HepG2 (cell line): ENCODE results near the gene ADSS2. TPM values are rescaled to one million over a fixed set of nuclear protein-coding genes. Genes with fewer than 3 reads are reported as not detected.

Experiments
- ELF3 ChIP-seq: IDR thresholded peaks from 2 replicates; pipeline ENCODE4 v1.6.1; 2016; ENCODE audit warnings: missing genetic modification reagents, missing compliant biosample characterization
- FOSL1 ChIP-seq: sonication (generic); formaldehyde crosslinking; IDR thresholded peaks from 2 replicates; pipeline ENCODE4 v1.9.0; 2021; ENCODE audit warnings: missing genetic modification reagents, borderline replicate concordance
- KLF6 ChIP-seq: IDR thresholded peaks from 2 replicates; pipeline ENCODE4 v1.8.0; 2016; ENCODE audit warnings: missing biosample characterization, missing genetic modification reagents
- MLLT10 ChIP-seq: sonication (generic); formaldehyde crosslinking; IDR thresholded peaks from 2 replicates; pipeline ENCODE4 v1.4.0; 2020; ENCODE audit warnings: missing genetic modification reagents
- NAIF1 ChIP-seq: sonication (generic); formaldehyde crosslinking; IDR thresholded peaks from 2 replicates; pipeline ENCODE4 v1.5.0; 2020; ENCODE audit warnings: mild to moderate bottlenecking, missing genetic modification reagents, borderline replicate concordance
- NR3C1 ChIP-seq: sonication (generic); formaldehyde crosslinking; IDR thresholded peaks from 2 replicates; pipeline ENCODE4 v1.4.0; 2020; ENCODE audit warnings: missing genetic modification reagents
- PRPF4 ChIP-seq: fragments of 200-400 bp; formaldehyde crosslinking; IDR thresholded peaks from 2 replicates; pipeline ENCODE4 v1.6.1; 2016; ENCODE audit warnings: low read length, low read depth; ENCODE audit not compliant: poor library complexity, severe bottlenecking
- ZBTB38 ChIP-seq: sonication (generic); formaldehyde crosslinking; IDR thresholded peaks from 2 replicates; pipeline ENCODE4 v1.5.1; 2020; ENCODE audit warnings: mild to moderate bottlenecking, missing genetic modification reagents
- ZFYVE20 ChIP-seq: sonication (generic); formaldehyde crosslinking; IDR thresholded peaks from 2 replicates; pipeline ENCODE4 v1.8.0; 2023; ENCODE audit warnings: low read depth, mild to moderate bottlenecking, moderate library complexity, missing genetic modification reagents, borderline replicate concordance
- ZNF136 ChIP-seq: sonication (generic); formaldehyde crosslinking; IDR thresholded peaks from 2 replicates; pipeline ENCODE4 v1.8.1; 2022; ENCODE audit warnings: low read depth, mild to moderate bottlenecking, moderate library complexity, missing genetic modification reagents
- ZNF354B ChIP-seq: sonication (generic); formaldehyde crosslinking; IDR thresholded peaks from 2 replicates; pipeline ENCODE4 v1.8.0; 2022; ENCODE audit warnings: mild to moderate bottlenecking, missing genetic modification reagents
- polyA plus RNA-seq, 8 experiments: library from polyadenylated mRNA; depleted of rRNA in 3 of 8; stranded (reverse) in 7 of 8; unstranded in 1 of 8; fragments of >200 nt; fragmentation: Illumina TruSeq in 4 of 8; extraction: Trizol in 4 of 8; gene quantifications; 2 replicates each; pipeline versions ENCODE4 v1.2.1 to v1.2.3, GENCODE V29; 2011 to 2016; ENCODE audit warnings: low read depth in 4 of 8, missing spikeins in 1 of 8, mixed read lengths in 1 of 8; ENCODE audit not compliant: insufficient read depth in 1 of 8
- total RNA-seq, 5 experiments: library from RNA; depleted of rRNA; stranded (reverse); fragments of >200 nt; fragmentation: Illumina TruSeq; extraction: Trizol; gene quantifications; 2 replicates each; pipeline ENCODE4 v1.2.3, GENCODE V29; 2016; ENCODE audit warnings: low read depth in 1 of 5
- TF ChIP-seq, protein P1 (sequence below): sonication (generic); formaldehyde crosslinking; IDR thresholded peaks from 2 replicates; pipeline ENCODE4 v1.8.0; 2022; ENCODE audit warnings: mild to moderate bottlenecking, missing genetic modification reagents, moderate library complexity
- TF ChIP-seq, protein P2 (sequence below): sonication (generic); formaldehyde crosslinking; IDR thresholded peaks from 2 replicates; pipeline ENCODE4 v1.5.0; 2020; ENCODE audit warnings: mild to moderate bottlenecking, missing genetic modification reagents
- TF ChIP-seq, protein P3 (sequence below): sonication (generic); formaldehyde crosslinking; IDR thresholded peaks from 2 replicates; pipeline ENCODE4 v1.5.1; 2020; ENCODE audit warnings: missing genetic modification reagents, mild to moderate bottlenecking, borderline replicate concordance
- TF ChIP-seq, protein P4 (sequence below): sonication (generic); formaldehyde crosslinking; IDR thresholded peaks from 2 replicates; pipeline ENCODE4 v1.4.0; 2020; ENCODE audit warnings: low read depth, missing genetic modification reagents
- TF ChIP-seq, protein P5 (sequence below): sonication (generic); formaldehyde crosslinking; IDR thresholded peaks from 2 replicates; pipeline ENCODE4 v1.8.0; 2022; ENCODE audit warnings: missing genetic modification reagents, mild to moderate bottlenecking, borderline replicate concordance

The ADSS2 gene
- total and polyA plus RNA-seq, 2 of the 13 experiments (the other 11 are each of a cell fraction or from before 2014, with no cell fraction given): 15.1 to 43.4 TPM

DNA sequence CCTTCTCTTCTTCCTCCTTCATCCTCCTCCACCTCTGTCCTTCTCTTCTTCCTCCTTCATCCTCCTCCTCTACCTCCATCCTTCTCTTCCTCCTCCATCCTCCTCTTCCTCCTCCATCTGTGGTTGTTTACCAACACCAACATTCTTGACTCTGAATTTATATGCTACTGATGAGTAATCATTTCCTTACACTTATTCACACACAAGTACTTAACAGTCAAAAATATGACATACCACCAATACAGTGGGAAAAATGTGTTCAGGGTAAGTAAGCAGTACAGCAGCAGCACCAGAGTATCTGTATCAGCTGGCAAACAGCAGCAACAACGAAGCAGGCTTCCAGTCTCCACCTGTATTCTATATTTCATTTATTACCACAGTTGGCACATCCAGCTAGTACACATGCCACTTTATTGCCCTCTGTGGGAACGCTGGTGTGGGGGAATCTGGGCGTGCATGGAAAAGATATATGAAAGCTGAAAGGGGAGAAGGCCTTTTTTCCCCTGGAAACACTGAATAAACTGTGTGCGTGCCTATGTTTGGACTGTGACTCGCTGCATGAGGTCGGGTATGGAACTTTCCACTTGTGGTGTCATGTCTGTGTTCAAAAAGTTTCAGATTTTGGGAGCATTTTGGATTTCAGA, 16.0 kb downstream of the ADSS2 start (continued):
- TF ChIP-seq, protein P1, sequence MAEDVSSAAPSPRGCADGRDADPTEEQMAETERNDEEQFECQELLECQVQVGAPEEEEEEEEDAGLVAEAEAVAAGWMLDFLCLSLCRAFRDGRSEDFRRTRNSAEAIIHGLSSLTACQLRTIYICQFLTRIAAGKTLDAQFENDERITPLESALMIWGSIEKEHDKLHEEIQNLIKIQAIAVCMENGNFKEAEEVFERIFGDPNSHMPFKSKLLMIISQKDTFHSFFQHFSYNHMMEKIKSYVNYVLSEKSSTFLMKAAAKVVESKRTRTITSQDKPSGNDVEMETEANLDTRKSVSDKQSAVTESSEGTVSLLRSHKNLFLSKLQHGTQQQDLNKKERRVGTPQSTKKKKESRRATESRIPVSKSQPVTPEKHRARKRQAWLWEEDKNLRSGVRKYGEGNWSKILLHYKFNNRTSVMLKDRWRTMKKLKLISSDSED (CRISPR knock-in tag): no peak
- TF ChIP-seq KLF6 (CRISPR knock-in tag) (no peak), ZFYVE20 (CRISPR knock-in tag) (no peak), NAIF1 (CRISPR knock-in tag) (no peak), ZBTB38 (CRISPR knock-in tag) (peak; percentile 60; the same call in 1 of the 2 replicates), ZNF136 (CRISPR knock-in tag) (no peak), MLLT10 (CRISPR knock-in tag) (no peak), NR3C1 (CRISPR knock-in tag) (no peak), PRPF4 (peak; percentile 43), ELF3 (CRISPR knock-in tag) (no peak), ZNF354B (CRISPR knock-in tag) (no peak), FOSL1 (CRISPR knock-in tag) (peak; percentile 55; the same call in 1 of the 2 replicates)
- TF ChIP-seq, protein P2, sequence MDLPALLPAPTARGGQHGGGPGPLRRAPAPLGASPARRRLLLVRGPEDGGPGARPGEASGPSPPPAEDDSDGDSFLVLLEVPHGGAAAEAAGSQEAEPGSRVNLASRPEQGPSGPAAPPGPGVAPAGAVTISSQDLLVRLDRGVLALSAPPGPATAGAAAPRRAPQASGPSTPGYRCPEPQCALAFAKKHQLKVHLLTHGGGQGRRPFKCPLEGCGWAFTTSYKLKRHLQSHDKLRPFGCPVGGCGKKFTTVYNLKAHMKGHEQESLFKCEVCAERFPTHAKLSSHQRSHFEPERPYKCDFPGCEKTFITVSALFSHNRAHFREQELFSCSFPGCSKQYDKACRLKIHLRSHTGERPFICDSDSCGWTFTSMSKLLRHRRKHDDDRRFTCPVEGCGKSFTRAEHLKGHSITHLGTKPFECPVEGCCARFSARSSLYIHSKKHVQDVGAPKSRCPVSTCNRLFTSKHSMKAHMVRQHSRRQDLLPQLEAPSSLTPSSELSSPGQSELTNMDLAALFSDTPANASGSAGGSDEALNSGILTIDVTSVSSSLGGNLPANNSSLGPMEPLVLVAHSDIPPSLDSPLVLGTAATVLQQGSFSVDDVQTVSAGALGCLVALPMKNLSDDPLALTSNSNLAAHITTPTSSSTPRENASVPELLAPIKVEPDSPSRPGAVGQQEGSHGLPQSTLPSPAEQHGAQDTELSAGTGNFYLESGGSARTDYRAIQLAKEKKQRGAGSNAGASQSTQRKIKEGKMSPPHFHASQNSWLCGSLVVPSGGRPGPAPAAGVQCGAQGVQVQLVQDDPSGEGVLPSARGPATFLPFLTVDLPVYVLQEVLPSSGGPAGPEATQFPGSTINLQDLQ: no peak
- TF ChIP-seq, protein P3, sequence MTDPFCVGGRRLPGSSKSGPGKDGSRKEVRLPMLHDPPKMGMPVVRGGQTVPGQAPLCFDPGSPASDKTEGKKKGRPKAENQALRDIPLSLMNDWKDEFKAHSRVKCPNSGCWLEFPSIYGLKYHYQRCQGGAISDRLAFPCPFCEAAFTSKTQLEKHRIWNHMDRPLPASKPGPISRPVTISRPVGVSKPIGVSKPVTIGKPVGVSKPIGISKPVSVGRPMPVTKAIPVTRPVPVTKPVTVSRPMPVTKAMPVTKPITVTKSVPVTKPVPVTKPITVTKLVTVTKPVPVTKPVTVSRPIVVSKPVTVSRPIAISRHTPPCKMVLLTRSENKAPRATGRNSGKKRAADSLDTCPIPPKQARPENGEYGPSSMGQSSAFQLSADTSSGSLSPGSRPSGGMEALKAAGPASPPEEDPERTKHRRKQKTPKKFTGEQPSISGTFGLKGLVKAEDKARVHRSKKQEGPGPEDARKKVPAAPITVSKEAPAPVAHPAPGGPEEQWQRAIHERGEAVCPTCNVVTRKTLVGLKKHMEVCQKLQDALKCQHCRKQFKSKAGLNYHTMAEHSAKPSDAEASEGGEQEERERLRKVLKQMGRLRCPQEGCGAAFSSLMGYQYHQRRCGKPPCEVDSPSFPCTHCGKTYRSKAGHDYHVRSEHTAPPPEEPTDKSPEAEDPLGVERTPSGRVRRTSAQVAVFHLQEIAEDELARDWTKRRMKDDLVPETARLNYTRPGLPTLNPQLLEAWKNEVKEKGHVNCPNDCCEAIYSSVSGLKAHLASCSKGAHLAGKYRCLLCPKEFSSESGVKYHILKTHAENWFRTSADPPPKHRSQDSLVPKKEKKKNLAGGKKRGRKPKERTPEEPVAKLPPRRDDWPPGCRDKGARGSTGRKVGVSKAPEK (CRISPR knock-in tag): no peak
- TF ChIP-seq, protein P4, sequence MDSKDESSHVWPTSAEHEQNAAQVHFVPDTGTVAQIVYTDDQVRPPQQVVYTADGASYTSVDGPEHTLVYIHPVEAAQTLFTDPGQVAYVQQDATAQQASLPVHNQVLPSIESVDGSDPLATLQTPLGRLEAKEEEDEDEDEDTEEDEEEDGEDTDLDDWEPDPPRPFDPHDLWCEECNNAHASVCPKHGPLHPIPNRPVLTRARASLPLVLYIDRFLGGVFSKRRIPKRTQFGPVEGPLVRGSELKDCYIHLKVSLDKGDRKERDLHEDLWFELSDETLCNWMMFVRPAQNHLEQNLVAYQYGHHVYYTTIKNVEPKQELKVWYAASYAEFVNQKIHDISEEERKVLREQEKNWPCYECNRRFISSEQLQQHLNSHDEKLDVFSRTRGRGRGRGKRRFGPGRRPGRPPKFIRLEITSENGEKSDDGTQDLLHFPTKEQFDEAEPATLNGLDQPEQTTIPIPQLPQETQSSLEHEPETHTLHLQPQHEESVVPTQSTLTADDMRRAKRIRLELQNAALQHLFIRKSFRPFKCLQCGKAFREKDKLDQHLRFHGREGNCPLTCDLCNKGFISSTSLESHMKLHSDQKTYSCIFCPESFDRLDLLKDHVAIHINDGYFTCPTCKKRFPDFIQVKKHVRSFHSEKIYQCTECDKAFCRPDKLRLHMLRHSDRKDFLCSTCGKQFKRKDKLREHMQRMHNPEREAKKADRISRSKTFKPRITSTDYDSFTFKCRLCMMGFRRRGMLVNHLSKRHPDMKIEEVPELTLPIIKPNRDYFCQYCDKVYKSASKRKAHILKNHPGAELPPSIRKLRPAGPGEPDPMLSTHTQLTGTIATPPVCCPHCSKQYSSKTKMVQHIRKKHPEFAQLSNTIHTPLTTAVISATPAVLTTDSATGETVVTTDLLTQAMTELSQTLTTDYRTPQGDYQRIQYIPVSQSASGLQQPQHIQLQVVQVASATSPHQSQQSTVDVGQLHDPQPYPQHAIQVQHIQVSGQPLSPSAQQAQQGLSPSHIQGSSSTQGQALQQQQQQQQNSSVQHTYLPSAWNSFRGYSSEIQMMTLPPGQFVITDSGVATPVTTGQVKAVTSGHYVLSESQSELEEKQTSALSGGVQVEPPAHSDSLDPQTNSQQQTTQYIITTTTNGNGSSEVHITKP (CRISPR knock-in tag): no peak
- TF ChIP-seq, protein P5, sequence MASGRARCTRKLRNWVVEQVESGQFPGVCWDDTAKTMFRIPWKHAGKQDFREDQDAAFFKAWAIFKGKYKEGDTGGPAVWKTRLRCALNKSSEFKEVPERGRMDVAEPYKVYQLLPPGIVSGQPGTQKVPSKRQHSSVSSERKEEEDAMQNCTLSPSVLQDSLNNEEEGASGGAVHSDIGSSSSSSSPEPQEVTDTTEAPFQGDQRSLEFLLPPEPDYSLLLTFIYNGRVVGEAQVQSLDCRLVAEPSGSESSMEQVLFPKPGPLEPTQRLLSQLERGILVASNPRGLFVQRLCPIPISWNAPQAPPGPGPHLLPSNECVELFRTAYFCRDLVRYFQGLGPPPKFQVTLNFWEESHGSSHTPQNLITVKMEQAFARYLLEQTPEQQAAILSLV: no peak
